Skeletal muscle satellite cell (primary cell): ENCODE measurements around the gene PEF1.

Experiments used
- H3K27me3 ChIP-seq: 2 replicates; pipeline ENCODE4 v1.7.0; 2013; ENCODE audit warnings: low read length; ENCODE audit not compliant: control insufficient read depth, insufficient read depth
- H3K36me3 ChIP-seq: 2 replicates; pipeline ENCODE4 v1.7.0; 2013; ENCODE audit warnings: mild to moderate bottlenecking, control low read depth, low read length; ENCODE audit not compliant: insufficient read depth
- H3K4me1 ChIP-seq: 2 replicates; pipeline ENCODE4 v1.7.0; 2013; ENCODE audit warnings: low read length; ENCODE audit not compliant: control insufficient read depth, insufficient read depth
- H3K4me2 ChIP-seq: 2 replicates; pipeline ENCODE4 v1.7.0; 2013; ENCODE audit warnings: mild to moderate bottlenecking, low read length
- H3K4me3 ChIP-seq: 2 replicates; pipeline ENCODE4 v1.7.0; 2013; ENCODE audit warnings: low read length
- H3K9ac ChIP-seq: 2 replicates; pipeline ENCODE4 v1.7.0; 2013; ENCODE audit warnings: mild to moderate bottlenecking, low read depth, low read length, moderate library complexity
- H3K9me3 ChIP-seq: replicated peaks from 2 replicates; pipeline ENCODE4 v1.7.0; 2013; ENCODE audit warnings: mild to moderate bottlenecking, control low read depth, low read length

The PEF1 gene

GRCh38 chr1:31617916-31618746, 26.5 kb downstream of the PEF1 start:
- Histone ChIP-seq H3K4me3 (peak overlapping the region; percentile 69), H3K9me3 (no peaks in the 10 kb centered on the region), H3K27me3 (peaks cover 29% of the 10 kb centered on the region), H3K9ac (no peak overlapping the region), H3K4me2 (peak overlapping the region; percentile 89), H3K36me3 (no peaks in the 10 kb centered on the region), H3K4me1 (no peaks in the 10 kb centered on the region)

- no peak within 1 kb of the TSS for H3K9ac ChIP-seq
Observed at GRCh38 chr1:31617218-31617915, 27.3 kb downstream of the PEF1 start, which contains the start of gene HCRTR1. Gene HCRTR1, plus strand, starts transcription at chr1:31617689. Its CDS starts 1,504 bp downstream, at chr1:31619193.

GRCh38 chr1:31615939-31616338, 28.7 kb downstream of the PEF1 start:
- Histone ChIP-seq H3K9me3 (no peaks in the 10 kb centered on the region), H3K4me3 (no peak overlapping the region), H3K36me3 (no peaks in the 10 kb centered on the region), H3K9ac (no peak overlapping the region), H3K27me3 (peaks cover 29% of the 10 kb centered on the region), H3K4me2 (no peak overlapping the region), H3K4me1 (no peaks in the 10 kb centered on the region)

More at GRCh38 chr1:31617218-31617915, 27.3 kb downstream of the PEF1 start, which contains the start of gene HCRTR1:
- Histone ChIP-seq H3K36me3 (no peaks in the 10 kb centered on the region), H3K27me3 (peaks cover 29% of the 10 kb centered on the region), H3K4me2 (peak within 1 kb of the TSS; percentile 89), H3K9me3 (no peaks in the 10 kb centered on the region), H3K4me1 (no peaks in the 10 kb centered on the region), H3K4me3 (peak within 1 kb of the TSS; percentile 69)

GRCh38 chr1:31615414-31615813, 29.3 kb downstream of the PEF1 start:
- Histone ChIP-seq H3K4me2 (no peak overlapping the region), H3K36me3 (no peaks in the 10 kb centered on the region), H3K27me3 (peaks cover 29% of the 10 kb centered on the region), H3K9me3 (no peaks in the 10 kb centered on the region), H3K4me1 (no peaks in the 10 kb centered on the region), H3K9ac (no peak overlapping the region), H3K4me3 (no peak overlapping the region)

GRCh38 chr1:31614414-31615005, 30.2 kb downstream of the PEF1 start:
- Histone ChIP-seq H3K9ac (no peak overlapping the region), H3K4me3 (no peak overlapping the region), H3K36me3 (no peaks in the 10 kb centered on the region), H3K27me3 (peaks cover 27% of the 10 kb centered on the region), H3K4me2 (no peak overlapping the region), H3K9me3 (no peaks in the 10 kb centered on the region), H3K4me1 (no peaks in the 10 kb centered on the region)

- Histone ChIP-seq H3K9ac (no peak overlapping the region), H3K36me3 (no peaks in the 10 kb centered on the region), H3K4me2 (no peak overlapping the region), H3K4me1 (peaks cover 6% of the 10 kb centered on the region), H3K4me3 (no peak overlapping the region), H3K27me3 (no peaks in the 10 kb centered on the region), H3K9me3 (no peaks in the 10 kb centered on the region)
Observed at GRCh38 chr1:31609514-31610118, 35.1 kb downstream of the PEF1 start.

- Histone ChIP-seq H3K36me3 (no peaks in the 10 kb centered on the region), H3K4me1 (peaks cover 6% of the 10 kb centered on the region), H3K4me3 (no peak overlapping the region), H3K4me2 (no peak overlapping the region), H3K27me3 (no peaks in the 10 kb centered on the region), H3K9ac (no peak overlapping the region), H3K9me3 (no peaks in the 10 kb centered on the region)
Observed at GRCh38 chr1:31607360-31607759, 37.3 kb downstream of the PEF1 start.

- H3K9ac ChIP-seq = no peak overlapping the region
- peaks cover under 1% of the 10 kb centered on the region for H3K27me3 ChIP-seq
- no peaks in the 10 kb centered on the region for H3K36me3 ChIP-seq
- peaks cover 6% of the 10 kb centered on the region for H3K4me1 ChIP-seq
- H3K9me3 ChIP-seq = no peaks in the 10 kb centered on the region
- H3K4me3 ChIP-seq = no peak overlapping the region
- no peak overlapping the region for H3K4me2 ChIP-seq
Observed at GRCh38 chr1:31605908-31606427, 38.7 kb downstream of the PEF1 start.

GRCh38 chr1:31602081-31602480, 42.6 kb downstream of the PEF1 start:
- Histone ChIP-seq H3K4me2 (no peak overlapping the region), H3K9me3 (no peaks in the 10 kb centered on the region), H3K4me3 (no peak overlapping the region), H3K4me1 (peaks cover 6% of the 10 kb centered on the region), H3K9ac (no peak overlapping the region), H3K36me3 (no peaks in the 10 kb centered on the region), H3K27me3 (peaks cover 3% of the 10 kb centered on the region)

GRCh38 chr1:31600641-31601040, 44.0 kb downstream of the PEF1 start:
- H3K27me3 ChIP-seq = peaks cover 5% of the 10 kb centered on the region
- no peak overlapping the region for H3K9ac ChIP-seq
- no peaks in the 10 kb centered on the region for H3K36me3 ChIP-seq
- no peak overlapping the region for H3K4me2 ChIP-seq
- no peaks in the 10 kb centered on the region for H3K9me3 ChIP-seq
- no peak overlapping the region for H3K4me3 ChIP-seq
- H3K4me1 ChIP-seq = no peaks in the 10 kb centered on the region

GRCh38 chr1:31598980-31599379, 45.7 kb downstream of the PEF1 start:
- Histone ChIP-seq H3K4me3 (no peak overlapping the region), H3K4me2 (no peak overlapping the region), H3K9me3 (no peaks in the 10 kb centered on the region), H3K27me3 (peaks cover 8% of the 10 kb centered on the region), H3K36me3 (no peaks in the 10 kb centered on the region), H3K4me1 (no peaks in the 10 kb centered on the region), H3K9ac (no peak overlapping the region)
